H1 (cell line): Measurements from ENCODE around the gene GPC6. TPM values are rescaled to one million over a fixed set of nuclear protein-coding genes. Genes with fewer than 3 reads are reported as not detected.

ENCODE experiments used
- CTCF ChIA-PET: fragments of 300-600 bp; sonication (Branson Sonifier 250); formaldehyde crosslinking; loops from one replicate; lab custom pipeline; 2021; ENCODE audit not compliant: partially characterized antibody; lab: Charles Lee
- POLR2A ChIA-PET: fragments of 300-600 bp; sonication (Branson Sonifier 250); formaldehyde crosslinking; loops from one replicate; lab custom pipeline; 2021; ENCODE audit warnings: inconsistent platforms; ENCODE audit not compliant: partially characterized antibody; lab: Charles Lee
- DNase-seq, 2 experiments: peaks; one replicate each; pipeline versions ENCODE4 v3.0.0 to v3.0.0-alpha.2; 2010 to 2022; ENCODE audit warnings: low spot score in 2 of 2, low read depth in 1 of 2, mixed read lengths in 1 of 2
- FAIRE-seq: peaks from 2 replicates; lab custom pipeline; 2011; peaks lifted over from hg19 to GRCh38; lab: Jason Lieb, UNC
- H2AFZ ChIP-seq: 2 replicates; pipeline ENCODE4 v1.8.1; 2012; ENCODE audit warnings: low read length, inconsistent platforms
- H2AK5ac ChIP-seq: 2 replicates; pipeline ENCODE4 v1.6.1; 2013; ENCODE audit warnings: low read depth, low read length
- H2BK120ac ChIP-seq: replicated peaks from 2 replicates; pipeline ENCODE3; 2013; ENCODE audit warnings: low read depth, low read length, inconsistent platforms
- H2BK12ac ChIP-seq: 2 replicates; pipeline ENCODE4 v1.6.1; 2013; ENCODE audit warnings: low read depth, low read length
- H2BK15ac ChIP-seq: 2 replicates; pipeline ENCODE4 v1.6.1; 2013; ENCODE audit warnings: low read length
- H2BK20ac ChIP-seq: 2 replicates; pipeline ENCODE4 v1.6.1; 2013; ENCODE audit warnings: low read length
- H2BK5ac ChIP-seq: 2 replicates; pipeline ENCODE4 v1.6.1; 2013; ENCODE audit warnings: low read depth, low read length
- H3K14ac ChIP-seq: 2 replicates; pipeline ENCODE4 v1.6.1; 2013; ENCODE audit warnings: inconsistent platforms; ENCODE audit not compliant: insufficient read length
- H3K18ac ChIP-seq: 2 replicates; pipeline ENCODE4 v1.6.1; 2013; ENCODE audit warnings: low read length; ENCODE audit errors: extremely low read depth
- H3K23ac ChIP-seq: 2 replicates; pipeline ENCODE4 v1.6.1; 2013; ENCODE audit warnings: inconsistent platforms; ENCODE audit not compliant: insufficient read length
- H3K23me2 ChIP-seq: 2 replicates; pipeline ENCODE4 v1.6.1; 2013; ENCODE audit warnings: low read depth, low read length
- H3K27ac ChIP-seq: 2 replicates; pipeline ENCODE4 v1.6.1; 2011; ENCODE audit warnings: low read depth, low read length, inconsistent platforms
- H3K27me3 ChIP-seq, 4 experiments: replicated peaks in 1 of 4; 1 replicate in 1 of 4; 2 replicates in 3 of 4; pipeline versions ENCODE4 v1.6.1 to v1.8.1; 2011 to 2013; ENCODE audit warnings: low read length in 3 of 4, mild to moderate bottlenecking in 3 of 4, inconsistent platforms in 2 of 4, mixed read lengths in 2 of 4, moderate library complexity in 1 of 4; ENCODE audit not compliant: control insufficient read depth in 3 of 4, insufficient read depth in 3 of 4; ENCODE audit errors: extremely low read depth in 1 of 4
- H3K36me3 ChIP-seq, 4 experiments: 2 replicates each; pipeline versions ENCODE4 v1.6.1 to v1.8.1; 2011 to 2013; ENCODE audit warnings: mild to moderate bottlenecking in 4 of 4, low read length in 3 of 4, moderate library complexity in 2 of 4, control low read depth in 1 of 4, inconsistent platforms in 1 of 4; ENCODE audit not compliant: insufficient read depth in 4 of 4, control insufficient read depth in 2 of 4
- H3K4ac ChIP-seq: replicated peaks from 2 replicates; pipeline ENCODE3; 2013; ENCODE audit warnings: low read length, low read depth, mixed read lengths, inconsistent platforms; ENCODE audit not compliant: insufficient read length
- H3K4me1 ChIP-seq, 4 experiments: replicated peaks in 1 of 4; 1 replicate in 1 of 4; 2 replicates in 3 of 4; pipeline versions ENCODE4 v1.6.1 to v1.8.1; 2011 to 2013; ENCODE audit warnings: low read length in 3 of 4, inconsistent platforms in 2 of 4, mixed read lengths in 1 of 4; ENCODE audit not compliant: insufficient read depth in 4 of 4, control insufficient read depth in 3 of 4
- H3K4me2 ChIP-seq, 2 experiments: 2 replicates each; pipeline versions ENCODE4 v1.6.1 to v1.8.1; 2011 to 2013; ENCODE audit warnings: low read depth in 2 of 2, low read length in 2 of 2, control low read depth in 1 of 2, inconsistent platforms in 1 of 2, mild to moderate bottlenecking in 1 of 2; ENCODE audit not compliant: insufficient read depth in 1 of 2
- H3K4me3 ChIP-seq, 4 experiments: fragments of 200-600, 300-600 bp in 1 of 4; sonication (generic), shearing (Covaris generic), sonication (Bioruptor Twin) in 1 of 4; 2 replicates each; pipeline versions ENCODE4 v1.5.1 to v1.8.1; 2011 to 2016; ENCODE audit warnings: low read length in 4 of 4, low read depth in 3 of 4, control low read depth in 2 of 4, inconsistent platforms in 2 of 4, mild to moderate bottlenecking in 2 of 4, mixed read lengths in 1 of 4, moderate library complexity in 1 of 4; ENCODE audit not compliant: insufficient read depth in 2 of 4; ENCODE audit errors: extremely low read depth in 1 of 4
- H3K56ac ChIP-seq: replicated peaks from 2 replicates; pipeline ENCODE3; 2013; ENCODE audit warnings: low read depth, mild to moderate bottlenecking, mixed read lengths, low read length, inconsistent platforms; ENCODE audit not compliant: insufficient read length
- H3K79me1 ChIP-seq: 2 replicates; pipeline ENCODE4 v1.6.1; 2013; ENCODE audit warnings: low read depth, low read length, control low read depth
- H3K79me2 ChIP-seq, 2 experiments: 2 replicates each; pipeline versions ENCODE4 v1.6.1 to v1.8.1; 2012 to 2013; ENCODE audit warnings: low read length in 2 of 2, mild to moderate bottlenecking in 2 of 2, inconsistent platforms in 1 of 2; ENCODE audit not compliant: insufficient read depth in 2 of 2, control insufficient read depth in 1 of 2
- H3K9ac ChIP-seq, 4 experiments: replicated peaks in 1 of 4; 1 replicate in 1 of 4; 2 replicates in 3 of 4; pipeline versions ENCODE4 v1.6.1 to v1.8.1; 2011 to 2013; ENCODE audit warnings: low read depth in 3 of 4, low read length in 3 of 4, control low read depth in 2 of 4, mild to moderate bottlenecking in 2 of 4, moderate library complexity in 2 of 4, inconsistent platforms in 1 of 4; ENCODE audit errors: extremely low read depth in 1 of 4
- H3K9me3 ChIP-seq, 2 experiments: 2 replicates each; pipeline versions ENCODE4 v1.6.1 to v1.8.1; 2012 to 2013; ENCODE audit warnings: mild to moderate bottlenecking in 2 of 2, moderate library complexity in 2 of 2, control low read depth in 1 of 2, inconsistent platforms in 1 of 2, low read depth in 1 of 2, low read length in 1 of 2, mixed read lengths in 1 of 2; ENCODE audit not compliant: insufficient read depth in 2 of 2
- H4K20me1 ChIP-seq, 2 experiments: replicated peaks in 1 of 2; 2 replicates each; pipeline versions ENCODE3 to v1.8.1; 2011 to 2013; ENCODE audit warnings: inconsistent platforms in 2 of 2, low read length in 2 of 2, mild to moderate bottlenecking in 1 of 2; ENCODE audit not compliant: insufficient read depth in 2 of 2, control insufficient read depth in 1 of 2
- H4K5ac ChIP-seq: 2 replicates; pipeline ENCODE4 v1.6.1; 2013; ENCODE audit warnings: low read length, low read depth, mixed read lengths, inconsistent platforms; ENCODE audit not compliant: insufficient read length
- H4K8ac ChIP-seq: 2 replicates; pipeline ENCODE4 v1.8.0; 2013; ENCODE audit warnings: mild to moderate bottlenecking, moderate library complexity, low read length, inconsistent platforms; ENCODE audit not compliant: insufficient read depth; ENCODE audit errors: extremely low read depth
- H4K91ac ChIP-seq: replicated peaks from 2 replicates; pipeline ENCODE3; 2013; ENCODE audit warnings: low read length, mixed read lengths, inconsistent platforms; ENCODE audit not compliant: insufficient read length
- CEBPB ChIP-seq: IDR thresholded peaks from 2 replicates; pipeline ENCODE4 v1.6.1; 2012; ENCODE audit warnings: low read depth, low read length
- CTBP2 ChIP-seq: IDR thresholded peaks from 2 replicates; pipeline ENCODE4 v1.7.0; 2011; ENCODE audit warnings: borderline replicate concordance, mild to moderate bottlenecking, moderate library complexity, mixed read lengths, low read length; ENCODE audit not compliant: insufficient read depth, insufficient read length
- EZH2 ChIP-seq: fragments of 200-600 bp; sonication (generic); IDR thresholded peaks from 2 replicates; pipeline ENCODE4 v1.7.1; 2012; ENCODE audit warnings: low read depth, mild to moderate bottlenecking, moderate library complexity, low read length, inconsistent platforms; ENCODE audit not compliant: severe bottlenecking
- GABPA ChIP-seq: IDR thresholded peaks from 2 replicates; pipeline ENCODE4 v1.6.1; 2011; ENCODE audit warnings: mild to moderate bottlenecking, low read length, moderate library complexity, borderline replicate concordance; ENCODE audit not compliant: insufficient read depth
- JUND ChIP-seq: IDR thresholded peaks from 2 replicates; pipeline ENCODE4 v1.6.1; 2011; ENCODE audit warnings: mild to moderate bottlenecking, improper control_type of control experiment, low read length
- KDM1A ChIP-seq: fragments of 200-600, 300-600 bp; sonication (generic); IDR thresholded peaks from 2 replicates; pipeline ENCODE4 v1.7.1; 2016; ENCODE audit warnings: mild to moderate bottlenecking, low read length, borderline replicate concordance
- PHF8 ChIP-seq: fragments of 200-600 bp; sonication (generic); conservative IDR thresholded peaks from 2 replicates; pipeline ENCODE4 v1.7.1; 2012; ENCODE audit warnings: low read depth, mild to moderate bottlenecking, inconsistent platforms, low read length, moderate library complexity
- RBBP5 ChIP-seq: IDR thresholded peaks from 2 replicates; pipeline ENCODE4 v1.7.1; 2012; ENCODE audit warnings: low read depth, mild to moderate bottlenecking, inconsistent platforms, low read length, moderate library complexity, borderline replicate concordance
- RFX5 ChIP-seq: IDR thresholded peaks from 2 replicates; pipeline ENCODE4 v1.6.1; 2011; ENCODE audit warnings: low read depth, low read length, improper control_type of control experiment, borderline replicate concordance
- RXRA ChIP-seq: IDR thresholded peaks from 2 replicates; pipeline ENCODE4 v1.6.1; 2011; ENCODE audit warnings: low read depth, mild to moderate bottlenecking, low read length, moderate library complexity; ENCODE audit not compliant: insufficient read depth
- SP1 ChIP-seq: IDR thresholded peaks from 2 replicates; pipeline ENCODE4 v1.6.1; 2011; ENCODE audit warnings: low read depth, low read length
- SRF ChIP-seq: IDR thresholded peaks from 2 replicates; pipeline ENCODE4 v1.6.1; 2011; ENCODE audit warnings: mild to moderate bottlenecking, low read depth, low read length, moderate library complexity
- TBP ChIP-seq: IDR thresholded peaks from 2 replicates; pipeline ENCODE4 v1.6.1; 2011; ENCODE audit warnings: low read depth, low read length, improper control_type of control experiment
- TEAD4 ChIP-seq: IDR thresholded peaks from 2 replicates; pipeline ENCODE4 v1.6.1; 2012; ENCODE audit warnings: low read depth, low read length, inconsistent platforms, mixed read lengths
- ZNF274 ChIP-seq: IDR thresholded peaks from 2 replicates; pipeline ENCODE4 v1.7.0; 2012; ENCODE audit warnings: low read length, borderline replicate concordance; ENCODE audit errors: extremely low read depth
- WGBS, 2 experiments: shearing (Covaris generic) in 1 of 2; methylation state at CpG; one replicate each; pipeline versions ENCODE4 v1.1.6 to v1.1.7; 2013 to 2015; ENCODE audit warnings: low lambda C conversion rate in 2 of 2, mixed read lengths in 2 of 2, inconsistent platforms in 1 of 2, low coverage in 1 of 2, missing lambda C conversion rate in 1 of 2; ENCODE audit not compliant: insufficient replicate concordance in 2 of 2, insufficient coverage in 1 of 2, insufficient read length in 1 of 2; ENCODE audit errors: extremely low coverage in 1 of 2, missing lambda C conversion rate in 1 of 2; 5-methylcytosine and 5-hydroxymethylcytosine counted together
- polyA plus RNA-seq, 7 experiments: library from polyadenylated mRNA; depleted of rRNA in 3 of 7; stranded (reverse) in 5 of 7; unstranded in 2 of 7; fragments of >200 nt in 5 of 7; fragments of 200-250 nt in 2 of 7; gene quantifications; 1 replicate in 5 of 7; 2 replicates in 1 of 7; 4 replicates in 1 of 7; pipeline versions ENCODE4 v1.2.1 to v1.2.3, GENCODE V29; 2011 to 2013; ENCODE audit warnings: missing spikeins in 2 of 7, mixed read lengths in 2 of 7
- total RNA-seq: library from RNA; stranded (reverse); fragmentation: NEBNext Ultra II Directional; extraction: Animal tissue kit (Norgen Biotek cat#: 25700); gene quantifications from 2 replicates; pipeline ENCODE4 v1.2.1, GENCODE V29; 2021

Gene GPC6
- total and polyA plus RNA-seq, 2 of the 8 experiments (the other 6 are each of a cell fraction or from before 2014, with no cell fraction given), result 5.4 to 12.0 TPM

- no peak overlapping the region for H3K18ac ChIP-seq
- H3K9me3 ChIP-seq, result no peaks in the 10 kb centered on the region
- no peak overlapping the region for H2BK15ac ChIP-seq
- no peak overlapping the region for H3K4ac ChIP-seq
- H4K91ac ChIP-seq, result no peak overlapping the region
- no peak overlapping the region for H3K27ac ChIP-seq
- no peak overlapping the region for H3K23ac ChIP-seq
- H3K4me1 ChIP-seq, result peaks cover 0 to 5% (median 0%) of the 10 kb centered on the region in 4 experiments; a peak in 1 of 7 replicates
- H3K27me3 ChIP-seq, result no peaks in the 10 kb centered on the region
- no peak overlapping the region for H3K14ac ChIP-seq
- no peak overlapping the region for H4K8ac ChIP-seq
- 89% methylated on average over 2 of the region's 2 CpGs; no CpG with 5 or more reads in 1 of the 2 experiments for WGBS, 2 experiments
- H2AK5ac ChIP-seq, result no peak overlapping the region
- H3K56ac ChIP-seq, result no peak overlapping the region
- H3K9ac ChIP-seq, result no peak overlapping the region
- H2BK20ac ChIP-seq, result no peak overlapping the region
- DNase-seq (no peak), FAIRE-seq (no peak)
- H3K23me2 ChIP-seq, result no peaks in the 10 kb centered on the region
- no peaks in the 10 kb centered on the region for H3K79me2 ChIP-seq
- no peaks in the 10 kb centered on the region for H3K79me1 ChIP-seq
- no peak overlapping the region for H2BK5ac ChIP-seq
- ChIA-PET CTCF (interaction anchor here (0.6 to 1.3 kb wide), 3 partner anchors 12 to 920 kb away, joined by 3 read pairs; no protein-coding TSS in a partner anchor), POLR2A (no interaction called here)
- H3K36me3 ChIP-seq, result no peaks in the 10 kb centered on the region
- no peak overlapping the region for H2BK12ac ChIP-seq
- no peak overlapping the region for H3K4me3 ChIP-seq
- H4K20me1 ChIP-seq, result no peaks in the 10 kb centered on the region
- H3K4me2 ChIP-seq, result no peak overlapping the region
- no peak overlapping the region for H2AFZ ChIP-seq
- H4K5ac ChIP-seq, result no peak overlapping the region
- no peak overlapping the region for H2BK120ac ChIP-seq
- TF ChIP-seq SRF, result no peak
- no peak for TF ChIP-seq JUND
- no peak for TF ChIP-seq EZH2
- TF ChIP-seq CEBPB, result no peak
- TF ChIP-seq RXRA, result no peak
- TF ChIP-seq GABPA, result no peak
- no peak for TF ChIP-seq RFX5
- no peak for TF ChIP-seq PHF8
- no peak for TF ChIP-seq SP1
- no peak for TF ChIP-seq ZNF274
- no peak for TF ChIP-seq KDM1A
- TF ChIP-seq RBBP5, result no peak
- TF ChIP-seq TBP, result no peak
- no peak for TF ChIP-seq TEAD4
- no peak for TF ChIP-seq CTBP2
Measured at GRCh38 chr13:93774506-93774905, 547.9 kb downstream of the GPC6 start.
